ENCODE data around the gene KHDRBS2. TPM values are rescaled to one million over a fixed set of nuclear protein-coding genes. Genes with fewer than 3 reads are reported as not detected.

Gene KHDRBS2
- total and polyA plus RNA-seq, 2 experiments from 2014 or later: 5.4 to 11.7 TPM

DNA sequence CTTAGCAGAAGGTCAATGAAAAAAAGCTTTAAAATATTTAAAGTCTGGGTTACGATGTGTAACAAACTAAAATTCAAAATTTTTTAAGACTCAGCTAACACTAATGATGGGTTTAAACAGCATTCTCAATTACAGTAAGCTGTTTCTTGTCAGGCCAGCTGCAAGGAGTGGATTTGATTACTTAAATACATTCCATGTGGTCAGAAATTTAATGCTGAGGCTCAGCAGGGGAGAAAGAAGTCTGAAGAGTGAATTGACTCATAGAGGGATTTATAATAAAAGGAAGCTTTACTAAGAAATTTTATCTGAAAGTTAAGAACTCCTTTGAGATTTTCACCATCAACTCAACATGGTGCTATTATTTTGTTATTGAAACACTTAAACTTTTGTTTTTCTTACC is 398.6 kb downstream of the KHDRBS2 start:
- Histone ChIP-seq H3K79me2 (replicated peaks; ENCODE audit: insufficient read depth) (no peaks in the 10 kb centered on the region), H4K20me1 (replicated peaks; ENCODE audit: insufficient read depth) (no peaks in the 10 kb centered on the region), H3K36me3 (ENCODE audit: insufficient read depth) (no peaks in the 10 kb centered on the region), H3K4me1 (ENCODE audit: insufficient read depth) (peaks cover 5% of the 10 kb centered on the region; the same call in 1 of the 2 replicates), H3K9me2 (ENCODE audit: insufficient read depth) (no peaks in the 10 kb centered on the region), H2AFZ (no peak overlapping the region), H3K27ac (ENCODE audit: low read depth) (no peak overlapping the region), H3F3A (replicated peaks; ENCODE audit: low read depth) (no peaks in the 10 kb centered on the region), H3K27me3 (ENCODE audit: insufficient read depth) (no peaks in the 10 kb centered on the region), H3K4me3 (no peak overlapping the region), H3K4me2 (no peak overlapping the region)
- no peak overlapping the region for H3K4me3 Mint-ChIP-seq
- H3K4me1 Mint-ChIP-seq: peaks cover 20% of the 10 kb centered on the region; the same call in 2 of the 3 replicates
- no peak overlapping the region for H3K27ac Mint-ChIP-seq
- peak; percentile 12 for DNase-seq (ENCODE audit: low spot score)
- ATAC-seq: no peak
- 0 out of 3 replicates have a peak, but pooled peaks cover 7% of the 10 kb centered on the region for H3K9me3 Mint-ChIP-seq
- H3K27me3 Mint-ChIP-seq (ENCODE audit: insufficient read depth, low read depth, poor library complexity): no peaks in the 10 kb centered on the region
- H3K36me3 Mint-ChIP-seq (ENCODE audit: low read depth): no peaks in the 10 kb centered on the region
- TF ChIP-seq, protein P1, sequence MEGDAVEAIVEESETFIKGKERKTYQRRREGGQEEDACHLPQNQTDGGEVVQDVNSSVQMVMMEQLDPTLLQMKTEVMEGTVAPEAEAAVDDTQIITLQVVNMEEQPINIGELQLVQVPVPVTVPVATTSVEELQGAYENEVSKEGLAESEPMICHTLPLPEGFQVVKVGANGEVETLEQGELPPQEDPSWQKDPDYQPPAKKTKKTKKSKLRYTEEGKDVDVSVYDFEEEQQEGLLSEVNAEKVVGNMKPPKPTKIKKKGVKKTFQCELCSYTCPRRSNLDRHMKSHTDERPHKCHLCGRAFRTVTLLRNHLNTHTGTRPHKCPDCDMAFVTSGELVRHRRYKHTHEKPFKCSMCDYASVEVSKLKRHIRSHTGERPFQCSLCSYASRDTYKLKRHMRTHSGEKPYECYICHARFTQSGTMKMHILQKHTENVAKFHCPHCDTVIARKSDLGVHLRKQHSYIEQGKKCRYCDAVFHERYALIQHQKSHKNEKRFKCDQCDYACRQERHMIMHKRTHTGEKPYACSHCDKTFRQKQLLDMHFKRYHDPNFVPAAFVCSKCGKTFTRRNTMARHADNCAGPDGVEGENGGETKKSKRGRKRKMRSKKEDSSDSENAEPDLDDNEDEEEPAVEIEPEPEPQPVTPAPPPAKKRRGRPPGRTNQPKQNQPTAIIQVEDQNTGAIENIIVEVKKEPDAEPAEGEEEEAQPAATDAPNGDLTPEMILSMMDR (conservative IDR thresholded peaks at IDR 0.05; ENCODE audit: low read depth in 2 of 2): no peak
- no peak for TF ChIP-seq ZNF114 (CRISPR knock-in tag; IDR thresholded peaks at IDR 0.05)
- TF ChIP-seq CREB1 (CRISPR knock-in tag; IDR thresholded peaks at IDR 0.05; ENCODE audit: low read depth): no peak
- no peak for TF ChIP-seq STAT1 (IDR thresholded peaks at IDR 0.05; ENCODE audit: unreplicated experiment)
- no peak for TF ChIP-seq ZNF331 (CRISPR knock-in tag; IDR thresholded peaks at IDR 0.05; ENCODE audit: low read depth)
- TF ChIP-seq, protein P2, sequence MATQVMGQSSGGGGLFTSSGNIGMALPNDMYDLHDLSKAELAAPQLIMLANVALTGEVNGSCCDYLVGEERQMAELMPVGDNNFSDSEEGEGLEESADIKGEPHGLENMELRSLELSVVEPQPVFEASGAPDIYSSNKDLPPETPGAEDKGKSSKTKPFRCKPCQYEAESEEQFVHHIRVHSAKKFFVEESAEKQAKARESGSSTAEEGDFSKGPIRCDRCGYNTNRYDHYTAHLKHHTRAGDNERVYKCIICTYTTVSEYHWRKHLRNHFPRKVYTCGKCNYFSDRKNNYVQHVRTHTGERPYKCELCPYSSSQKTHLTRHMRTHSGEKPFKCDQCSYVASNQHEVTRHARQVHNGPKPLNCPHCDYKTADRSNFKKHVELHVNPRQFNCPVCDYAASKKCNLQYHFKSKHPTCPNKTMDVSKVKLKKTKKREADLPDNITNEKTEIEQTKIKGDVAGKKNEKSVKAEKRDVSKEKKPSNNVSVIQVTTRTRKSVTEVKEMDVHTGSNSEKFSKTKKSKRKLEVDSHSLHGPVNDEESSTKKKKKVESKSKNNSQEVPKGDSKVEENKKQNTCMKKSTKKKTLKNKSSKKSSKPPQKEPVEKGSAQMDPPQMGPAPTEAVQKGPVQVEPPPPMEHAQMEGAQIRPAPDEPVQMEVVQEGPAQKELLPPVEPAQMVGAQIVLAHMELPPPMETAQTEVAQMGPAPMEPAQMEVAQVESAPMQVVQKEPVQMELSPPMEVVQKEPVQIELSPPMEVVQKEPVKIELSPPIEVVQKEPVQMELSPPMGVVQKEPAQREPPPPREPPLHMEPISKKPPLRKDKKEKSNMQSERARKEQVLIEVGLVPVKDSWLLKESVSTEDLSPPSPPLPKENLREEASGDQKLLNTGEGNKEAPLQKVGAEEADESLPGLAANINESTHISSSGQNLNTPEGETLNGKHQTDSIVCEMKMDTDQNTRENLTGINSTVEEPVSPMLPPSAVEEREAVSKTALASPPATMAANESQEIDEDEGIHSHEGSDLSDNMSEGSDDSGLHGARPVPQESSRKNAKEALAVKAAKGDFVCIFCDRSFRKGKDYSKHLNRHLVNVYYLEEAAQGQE (IDR thresholded peaks at IDR 0.05; ENCODE audit: unreplicated experiment): no peak
- TF ChIP-seq, protein P3, sequence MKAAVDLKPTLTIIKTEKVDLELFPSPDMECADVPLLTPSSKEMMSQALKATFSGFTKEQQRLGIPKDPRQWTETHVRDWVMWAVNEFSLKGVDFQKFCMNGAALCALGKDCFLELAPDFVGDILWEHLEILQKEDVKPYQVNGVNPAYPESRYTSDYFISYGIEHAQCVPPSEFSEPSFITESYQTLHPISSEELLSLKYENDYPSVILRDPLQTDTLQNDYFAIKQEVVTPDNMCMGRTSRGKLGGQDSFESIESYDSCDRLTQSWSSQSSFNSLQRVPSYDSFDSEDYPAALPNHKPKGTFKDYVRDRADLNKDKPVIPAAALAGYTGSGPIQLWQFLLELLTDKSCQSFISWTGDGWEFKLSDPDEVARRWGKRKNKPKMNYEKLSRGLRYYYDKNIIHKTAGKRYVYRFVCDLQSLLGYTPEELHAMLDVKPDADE (IDR thresholded peaks at IDR 0.05): no peak
- TF ChIP-seq NANOG (IDR thresholded peaks at IDR 0.05; ENCODE audit: borderline replicate concordance): no peak

Measured in GM23338 (cell line).